Stomach smooth muscle (tissue), 2 donors: Measurements from ENCODE around the gene CETN2.
"Not testable (repeated sequence)": the region's sequence is repeated elsewhere in the genome, so short reads cannot be mapped to it uniquely, and the experiment has no call there.

Source experiments
- H3K27ac ChIP-seq: one replicate; pipeline ENCODE4 v1.7.0; 2013; ENCODE audit warnings: mild to moderate bottlenecking, low read length, inconsistent platforms
- H3K27me3 ChIP-seq, 2 donors: one replicate each; pipeline ENCODE4 v1.7.0; 2013; ENCODE audit warnings: low read length in 2 of 2; ENCODE audit not compliant: insufficient read depth in 2 of 2, control insufficient read depth in 1 of 2
- H3K36me3 ChIP-seq, 2 donors: one replicate each; pipeline ENCODE4 v1.7.0; 2013; ENCODE audit warnings: low read length in 2 of 2; ENCODE audit not compliant: control insufficient read depth in 2 of 2, insufficient read depth in 2 of 2
- H3K4me1 ChIP-seq: one replicate; pipeline ENCODE4 v1.7.0; 2013; ENCODE audit warnings: low read length; ENCODE audit not compliant: control insufficient read depth, insufficient read depth
- H3K4me3 ChIP-seq, 2 donors: one replicate each; pipeline ENCODE4 v1.7.0; 2013; ENCODE audit warnings: low read length in 2 of 2
- H3K9ac ChIP-seq, 2 donors: one replicate each; pipeline ENCODE4 v1.7.0; 2013; ENCODE audit warnings: low read length in 2 of 2, mild to moderate bottlenecking in 1 of 2
- H3K9me3 ChIP-seq, 2 donors: one replicate each; pipeline ENCODE4 v1.7.0; 2013; ENCODE audit warnings: low read length in 2 of 2; ENCODE audit not compliant: control insufficient read depth in 2 of 2
- donor health status: healthy.
- donor health status: Pancreatic carcinoma.

Gene CETN2

GRCh38 chrX:152814048-152814447 lies 16.5 kb downstream of the CETN2 start:
- Histone ChIP-seq H3K27me3 (peaks cover 0 to 6% of the 10 kb centered on the region in 2 donors), H3K9ac (no peak overlapping the region)

GRCh38 chrX:152813206-152813605 lies 17.4 kb downstream of the CETN2 start:
- Histone ChIP-seq H3K36me3 (no peaks in the 10 kb centered on the region), H3K27ac (no peak overlapping the region), H3K27me3 (peaks cover 0 to 6% of the 10 kb centered on the region in 2 donors), H3K4me3 (no peak overlapping the region), H3K4me1 (no peaks in the 10 kb centered on the region), H3K9ac (no peak overlapping the region), H3K9me3 (no peaks in the 10 kb centered on the region)

More at GRCh38 chrX:152814048-152814447, 16.5 kb downstream of the CETN2 start:
- Histone ChIP-seq H3K9me3 (no peaks in the 10 kb centered on the region), H3K4me3 (no peak overlapping the region), H3K36me3 (no peaks in the 10 kb centered on the region), H3K27ac (no peak overlapping the region), H3K4me1 (no peaks in the 10 kb centered on the region)

DNA sequence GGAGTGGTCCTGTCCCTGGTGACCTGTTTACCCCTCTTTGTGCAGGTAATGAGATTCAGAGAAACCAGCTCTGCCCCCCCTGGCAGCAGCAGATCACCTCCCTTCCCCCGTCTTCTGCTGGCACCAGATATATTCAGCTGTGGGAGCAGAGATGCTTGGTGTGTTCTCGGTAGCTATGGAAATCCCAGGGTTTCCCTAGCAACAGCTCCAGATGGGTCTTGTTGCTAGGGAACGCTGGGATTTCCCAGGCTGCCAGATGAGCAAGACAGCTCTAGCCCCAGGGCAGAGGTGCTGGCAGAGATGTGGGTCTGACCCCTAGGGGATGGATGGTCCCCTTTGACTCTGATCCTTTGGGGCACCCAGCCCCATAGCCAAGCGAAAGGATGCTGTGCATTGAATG lies 20.2 kb downstream of the CETN2 start:
- Histone ChIP-seq H3K27me3 (peaks cover 0 to 8% of the 10 kb centered on the region in 2 donors), H3K9ac (no peak overlapping the region), H3K36me3 (no peaks in the 10 kb centered on the region), H3K27ac (no peak overlapping the region), H3K4me3 (no peak overlapping the region), H3K9me3 (no peaks in the 10 kb centered on the region), H3K4me1 (no peaks in the 10 kb centered on the region)

GRCh38 chrX:152806035-152806434 lies 24.5 kb downstream of the CETN2 start:
- no peak overlapping the region for H3K9ac ChIP-seq
- no peak overlapping the region for H3K27ac ChIP-seq
- no peaks in the 10 kb centered on the region for H3K36me3 ChIP-seq
- no peaks in the 10 kb centered on the region for H3K4me1 ChIP-seq
- no peaks in the 10 kb centered on the region for H3K9me3 ChIP-seq
- H3K4me3 ChIP-seq: no peak overlapping the region
- peaks cover 0 to 8% of the 10 kb centered on the region in 2 donors for H3K27me3 ChIP-seq

GRCh38 chrX:152798945-152799344 lies 31.6 kb downstream of the CETN2 start:
- Histone ChIP-seq H3K36me3 (no peaks in the 10 kb centered on the region), H3K27me3 (no peaks in the 10 kb centered on the region), H3K9me3 (no peaks in the 10 kb centered on the region), H3K9ac (no peak overlapping the region), H3K4me3 (no peak overlapping the region), H3K27ac (no peak overlapping the region), H3K4me1 (no peaks in the 10 kb centered on the region)

DNA sequence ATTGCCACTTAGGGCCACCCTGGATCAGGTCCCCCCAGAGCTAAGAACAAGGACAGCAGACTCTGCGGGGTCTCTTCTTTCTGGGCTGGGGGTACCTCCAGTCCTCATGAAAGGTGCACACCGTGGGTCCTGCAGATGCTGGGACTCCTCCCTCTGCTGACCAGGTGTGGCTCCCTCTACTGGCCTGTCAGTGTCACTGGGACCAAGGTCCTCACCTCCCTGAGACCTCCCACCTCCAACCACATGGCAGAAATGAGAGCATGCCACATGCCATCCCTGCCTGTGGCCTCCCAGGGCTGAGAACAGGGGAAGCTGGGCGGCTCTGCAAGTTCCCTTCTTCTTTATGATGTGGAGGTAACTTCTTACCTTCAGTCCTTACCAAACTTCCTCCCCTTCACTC lies 43.5 kb downstream of the CETN2 start:
- not testable (repeated sequence) for H3K9me3 ChIP-seq, H3K9ac ChIP-seq, H3K4me3 ChIP-seq, H3K27me3 ChIP-seq, H3K36me3 ChIP-seq, H3K27ac ChIP-seq, H3K4me1 ChIP-seq
